ENCODE data around the gene UROS. TPM values are rescaled to one million over a fixed set of nuclear protein-coding genes. Genes with fewer than 3 reads are reported as not detected.

Gene UROS
- total RNA-seq, 6 donors from 2014 or later, result 26.3 to 48.0 (median 37.2) TPM

DNA sequence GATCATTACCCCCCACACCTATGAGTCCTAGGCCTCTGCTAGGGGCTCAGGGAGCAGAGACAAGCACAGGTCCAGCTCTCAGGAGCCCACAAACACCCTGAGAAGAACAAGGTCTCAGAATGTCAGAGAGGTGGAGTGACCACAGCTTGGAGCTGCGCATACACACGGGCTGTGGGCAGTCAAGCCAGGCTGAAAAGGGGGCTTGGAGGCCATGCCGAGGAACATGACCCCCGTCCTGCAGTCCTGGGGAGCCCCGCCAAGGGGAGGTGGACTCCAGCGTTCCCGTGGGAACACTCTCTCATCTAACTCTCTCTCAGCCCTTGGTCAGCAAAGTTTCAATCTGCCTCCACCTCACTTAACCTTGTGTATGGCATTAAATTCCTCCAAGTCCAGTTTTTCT lies 39.6 kb downstream of the UROS start:
- TF ChIP-seq, protein P1, sequence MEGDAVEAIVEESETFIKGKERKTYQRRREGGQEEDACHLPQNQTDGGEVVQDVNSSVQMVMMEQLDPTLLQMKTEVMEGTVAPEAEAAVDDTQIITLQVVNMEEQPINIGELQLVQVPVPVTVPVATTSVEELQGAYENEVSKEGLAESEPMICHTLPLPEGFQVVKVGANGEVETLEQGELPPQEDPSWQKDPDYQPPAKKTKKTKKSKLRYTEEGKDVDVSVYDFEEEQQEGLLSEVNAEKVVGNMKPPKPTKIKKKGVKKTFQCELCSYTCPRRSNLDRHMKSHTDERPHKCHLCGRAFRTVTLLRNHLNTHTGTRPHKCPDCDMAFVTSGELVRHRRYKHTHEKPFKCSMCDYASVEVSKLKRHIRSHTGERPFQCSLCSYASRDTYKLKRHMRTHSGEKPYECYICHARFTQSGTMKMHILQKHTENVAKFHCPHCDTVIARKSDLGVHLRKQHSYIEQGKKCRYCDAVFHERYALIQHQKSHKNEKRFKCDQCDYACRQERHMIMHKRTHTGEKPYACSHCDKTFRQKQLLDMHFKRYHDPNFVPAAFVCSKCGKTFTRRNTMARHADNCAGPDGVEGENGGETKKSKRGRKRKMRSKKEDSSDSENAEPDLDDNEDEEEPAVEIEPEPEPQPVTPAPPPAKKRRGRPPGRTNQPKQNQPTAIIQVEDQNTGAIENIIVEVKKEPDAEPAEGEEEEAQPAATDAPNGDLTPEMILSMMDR (IDR thresholded peaks at IDR 0.05), result no peak
- TF ChIP-seq EP300 (IDR thresholded peaks at IDR 0.05) (no peak), POLR2A (IDR thresholded peaks at IDR 0.05) (no peak), POLR2AphosphoS5 (IDR thresholded peaks at IDR 0.05) (no peak)
- no peak overlapping the region for H3K27ac ChIP-seq
- no peaks in the 10 kb centered on the region for H3K27me3 ChIP-seq
- no peak overlapping the region for H3K4me3 ChIP-seq
- 91 to 96% methylated on average over 6 to 7 of the region's 7 CpGs for WGBS, 2 donors
- no peaks in the 10 kb centered on the region for H3K9me3 ChIP-seq
- DNase-seq, result no peak
- peaks cover 0 to 11% (median under 1%) of the 10 kb centered on the region in 4 donors for H3K36me3 ChIP-seq
- no peaks in the 10 kb centered on the region for H3K4me1 ChIP-seq
- ATAC-seq (ENCODE audit: low FRiP score in 2 of 2), result no peak

GRCh38 chr10:125782616-125783015 lies 40.4 kb downstream of the UROS start:
- no peak overlapping the region for H3K4me3 ChIP-seq
- H3K9me3 ChIP-seq, result no peaks in the 10 kb centered on the region
- WGBS, 2 donors, result 86 to 93% methylated on average over 5 to 11 of the region's 11 CpGs
- peaks cover 0 to 7% (median 0%) of the 10 kb centered on the region in 4 donors for H3K36me3 ChIP-seq
- ATAC-seq (ENCODE audit: low FRiP score in 2 of 2) (no peak), DNase-seq (no peak)
- no peak for TF ChIP-seq EP300 (IDR thresholded peaks at IDR 0.05)
- TF ChIP-seq, protein P1 (IDR thresholded peaks at IDR 0.05), result no peak
- no peak for TF ChIP-seq POLR2A (IDR thresholded peaks at IDR 0.05)
- no peak for TF ChIP-seq POLR2AphosphoS5 (IDR thresholded peaks at IDR 0.05)
- no peaks in the 10 kb centered on the region for H3K4me1 ChIP-seq
- no peaks in the 10 kb centered on the region for H3K27me3 ChIP-seq
- no peak overlapping the region for H3K27ac ChIP-seq

GRCh38 chr10:125782054-125782453 lies 41.0 kb downstream of the UROS start:
- WGBS, 2 donors, result 80% methylated on average over 11 of the region's 11 CpGs
- no peaks in the 10 kb centered on the region for H3K9me3 ChIP-seq
- TF ChIP-seq, protein P1 (IDR thresholded peaks at IDR 0.05), result no peak
- TF ChIP-seq EP300 (IDR thresholded peaks at IDR 0.05) (no peak), POLR2AphosphoS5 (IDR thresholded peaks at IDR 0.05) (no peak), POLR2A (IDR thresholded peaks at IDR 0.05) (no peak)
- no peak for ATAC-seq (ENCODE audit: low FRiP score in 2 of 2)
- no peak for DNase-seq
- no peaks in the 10 kb centered on the region for H3K4me1 ChIP-seq
- no peak overlapping the region for H3K4me3 ChIP-seq
- no peaks in the 10 kb centered on the region for H3K27me3 ChIP-seq
- H3K36me3 ChIP-seq, result peaks cover 0 to 1% (median 0%) of the 10 kb centered on the region in 4 donors
- no peak overlapping the region for H3K27ac ChIP-seq

DNA sequence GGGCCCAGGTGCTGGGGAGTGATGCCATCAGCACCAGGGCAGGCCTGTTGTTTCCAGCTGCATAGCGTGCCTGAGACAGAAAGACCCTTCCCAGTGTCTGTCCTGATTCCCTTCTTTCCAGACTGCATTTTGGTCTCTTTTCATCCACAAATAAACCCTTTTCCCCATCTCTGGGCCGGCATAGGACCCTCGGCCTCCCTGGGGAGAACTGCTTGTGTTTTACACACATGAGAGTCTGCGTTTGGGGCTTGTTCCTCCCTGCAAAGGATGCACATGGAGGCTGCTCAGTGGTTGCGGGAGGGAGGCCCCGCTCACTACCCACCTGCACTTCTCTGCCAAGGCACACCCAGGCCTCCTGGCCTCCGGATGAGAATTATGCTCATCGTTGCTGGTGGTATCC lies 41.7 kb downstream of the UROS start:
- Histone ChIP-seq H3K27me3 (no peaks in the 10 kb centered on the region), H3K4me1 (no peaks in the 10 kb centered on the region), H3K36me3 (no peaks in the 10 kb centered on the region), H3K27ac (no peak overlapping the region), H3K4me3 (no peak overlapping the region), H3K9me3 (no peaks in the 10 kb centered on the region)
- no peak for ATAC-seq (ENCODE audit: low FRiP score in 2 of 2)
- no peak for DNase-seq
- 79 to 95% methylated on average over 4 to 8 of the region's 8 CpGs for WGBS, 2 donors
- no peak for TF ChIP-seq POLR2AphosphoS5 (IDR thresholded peaks at IDR 0.05)
- no peak for TF ChIP-seq EP300 (IDR thresholded peaks at IDR 0.05)
- no peak for TF ChIP-seq POLR2A (IDR thresholded peaks at IDR 0.05)
- TF ChIP-seq, protein P1 (IDR thresholded peaks at IDR 0.05), result no peak

Data from upper lobe of left lung (tissue), 6 donors.